ENCODE results near the gene HTR5A. TPM values are rescaled to one million over a fixed set of nuclear protein-coding genes. Genes with fewer than 3 reads are reported as not detected.

Gene HTR5A
- total RNA-seq, 1 donor from 2014 or later, result not detected

GRCh38 chr7:155084969-155085368 lies 14.8 kb downstream of the HTR5A start:
- no peak for DNase-seq (ENCODE audit: low read depth, low spot score)

GRCh38 chr7:155090684-155091083 lies 20.6 kb downstream of the HTR5A start:
- DNase-seq (ENCODE audit: low read depth, low spot score), result no peak

- no peak for DNase-seq (ENCODE audit: low read depth, low spot score)
Observed at GRCh38 chr7:155093596-155093995, 23.5 kb downstream of the HTR5A start.

- DNase-seq (ENCODE audit: low read depth, low spot score), result no peak
Observed at GRCh38 chr7:155094636-155095135, 24.6 kb downstream of the HTR5A start.

GRCh38 chr7:155097338-155097737 lies 27.2 kb downstream of the HTR5A start:
- DNase-seq (ENCODE audit: low read depth, low spot score), result no peak

GRCh38 chr7:155103839-155104238 lies 33.7 kb downstream of the HTR5A start:
- DNase-seq (ENCODE audit: low read depth, low spot score), result no peak

- no peak for DNase-seq (ENCODE audit: low read depth, low spot score)
Observed at GRCh38 chr7:155104913-155105312, 34.8 kb downstream of the HTR5A start.

GRCh38 chr7:155106356-155106755 lies 36.2 kb downstream of the HTR5A start:
- no peak for DNase-seq (ENCODE audit: low read depth, low spot score)

- no peak for DNase-seq (ENCODE audit: low read depth, low spot score)
Observed at GRCh38 chr7:155107126-155107525, 37.0 kb downstream of the HTR5A start.

GRCh38 chr7:155108144-155108901 lies 38.2 kb downstream of the HTR5A start:
- DNase-seq (ENCODE audit: low read depth, low spot score), result no peak

GRCh38 chr7:155109121-155109520 lies 39.0 kb downstream of the HTR5A start:
- no peak for DNase-seq (ENCODE audit: low read depth, low spot score)

GRCh38 chr7:155115288-155115687 lies 45.2 kb downstream of the HTR5A start:
- DNase-seq (ENCODE audit: low read depth, low spot score), result no peak

GRCh38 chr7:155119801-155120382 lies 49.8 kb downstream of the HTR5A start:
- DNase-seq (ENCODE audit: low read depth, low spot score), result no peak

- no peak for DNase-seq (ENCODE audit: low read depth, low spot score)
Observed at GRCh38 chr7:155120460-155120859, 50.3 kb downstream of the HTR5A start.

GRCh38 chr7:155122831-155123230 lies 52.7 kb downstream of the HTR5A start:
- no peak for DNase-seq (ENCODE audit: low read depth, low spot score)

GRCh38 chr7:155123413-155123812 lies 53.3 kb downstream of the HTR5A start:
- no peak for DNase-seq (ENCODE audit: low read depth, low spot score)

- DNase-seq (ENCODE audit: low read depth, low spot score), result no peak
Observed at GRCh38 chr7:155124706-155125105, 54.6 kb downstream of the HTR5A start.

- DNase-seq (ENCODE audit: low read depth, low spot score), result no peak
Observed at GRCh38 chr7:155129186-155129585, 59.1 kb downstream of the HTR5A start.

GRCh38 chr7:155129789-155130188 lies 59.7 kb downstream of the HTR5A start:
- DNase-seq (ENCODE audit: low read depth, low spot score), result no peak

GRCh38 chr7:155130493-155130892 lies 60.4 kb downstream of the HTR5A start:
- no peak for DNase-seq (ENCODE audit: low read depth, low spot score)

- DNase-seq (ENCODE audit: low read depth, low spot score), result no peak
Observed at GRCh38 chr7:155131090-155131489, 61.0 kb downstream of the HTR5A start.

- no peak for DNase-seq (ENCODE audit: low read depth, low spot score)
Observed at GRCh38 chr7:155132431-155132830, 62.3 kb downstream of the HTR5A start.

GRCh38 chr7:155136619-155137243 lies 66.6 kb downstream of the HTR5A start:
- no peak for DNase-seq (ENCODE audit: low read depth, low spot score)
